Endodermal cell (in vitro differentiated cells): ENCODE results near the gene BNC1. TPM values are rescaled to one million over a fixed set of nuclear protein-coding genes. Genes with fewer than 3 reads are reported as not detected.

ENCODE experiments used
- DNase-seq: peaks from one replicate; pipeline ENCODE4 v3.0.0-alpha.2; 2017
- H3K27ac ChIP-seq: 2 replicates; pipeline ENCODE4 v1.5.1; 2013; ENCODE audit warnings: mild to moderate bottlenecking, low read depth, low read length, moderate library complexity
- H3K27me3 ChIP-seq: 2 replicates; pipeline ENCODE4 v1.6.1; 2013; ENCODE audit warnings: mild to moderate bottlenecking, low read length, moderate library complexity; ENCODE audit not compliant: insufficient read depth, control insufficient read depth, poor library complexity, severe bottlenecking
- H3K36me3 ChIP-seq: 2 replicates; pipeline ENCODE4 v1.7.0; 2013; ENCODE audit warnings: mild to moderate bottlenecking, low read length, moderate library complexity; ENCODE audit not compliant: control insufficient read depth, insufficient read depth
- H3K4me1 ChIP-seq: one replicate; pipeline ENCODE4 v1.7.0; 2013; ENCODE audit warnings: low read length; ENCODE audit not compliant: control insufficient read depth, insufficient read depth
- H3K4me3 ChIP-seq: 2 replicates; pipeline ENCODE4 v1.5.1; 2013; ENCODE audit warnings: mild to moderate bottlenecking, low read length, moderate library complexity
- H3K9ac ChIP-seq: 2 replicates; pipeline ENCODE4 v1.6.1; 2013; ENCODE audit warnings: mild to moderate bottlenecking, low read length, moderate library complexity; ENCODE audit not compliant: poor library complexity, severe bottlenecking; ENCODE audit errors: extremely low read depth
- H3K9me3 ChIP-seq: 2 replicates; pipeline ENCODE4 v1.6.1; 2013; ENCODE audit warnings: mild to moderate bottlenecking, low read length, moderate library complexity; ENCODE audit not compliant: control insufficient read depth
- H3K27ac Mint-ChIP-seq: 2 replicates; pipeline ENCODE4 v1.8.0; 2020; ENCODE audit warnings: mixed read lengths
- H3K27me3 Mint-ChIP-seq: 2 replicates; pipeline ENCODE4 v1.8.0; 2021; ENCODE audit warnings: mild to moderate bottlenecking, mixed read lengths; ENCODE audit not compliant: insufficient read depth
- H3K36me3 Mint-ChIP-seq: 2 replicates; pipeline ENCODE4 v1.8.0; 2020; ENCODE audit warnings: low read depth, mixed read lengths
- H3K4me1 Mint-ChIP-seq: 2 replicates; pipeline ENCODE4 v1.8.0; 2020; ENCODE audit warnings: mixed read lengths
- H3K4me3 Mint-ChIP-seq: 2 replicates; pipeline ENCODE4 v1.8.0; 2020; ENCODE audit warnings: mild to moderate bottlenecking, moderate library complexity, mixed read lengths
- H3K9me3 Mint-ChIP-seq: 2 replicates; pipeline ENCODE4 v1.8.0; 2020; ENCODE audit warnings: mild to moderate bottlenecking, mixed read lengths
- CTCF ChIP-seq: fragments of 200-600 bp; sonication (generic); conservative IDR thresholded peaks from 2 replicates; pipeline ENCODE4 v1.5.0; 2021; ENCODE audit warnings: antibody characterized with exemption, mild to moderate bottlenecking
- WGBS, 2 experiments: methylation state at CpG; one replicate each; pipeline versions ENCODE4 v1.1.5 to v1.1.7; 2013; ENCODE audit warnings: missing lambda C conversion rate in 2 of 2, mixed read lengths in 1 of 2; ENCODE audit not compliant: insufficient coverage in 1 of 2, insufficient read length in 1 of 2; 5-methylcytosine and 5-hydroxymethylcytosine counted together
- long read RNA-seq, 4 experiments: library from polyadenylated mRNA in 2 of 4; library from RNA in 1 of 4; library from capped mRNA in 1 of 4; stranded (forward) in 3 of 4; unstranded in 1 of 4; transcript quantifications; one replicate each; pipeline ENCODE4 v2.0.0, GENCODE V29; 2020 to 2021; ENCODE audit warnings: inconsistent platforms in 1 of 4
- polyA plus RNA-seq, 2 experiments: library from polyadenylated mRNA; stranded (reverse); fragments of 50-300 nt; gene quantifications; one replicate each; pipeline ENCODE4 v1.2.3, GENCODE V29; 2013
- total RNA-seq, 2 donors: library from RNA; stranded (reverse); fragmentation: NEBNext Ultra II Directional in 1 of 2; extraction: Animal tissue kit (Norgen Biotek cat#: 25700) in 1 of 2; gene quantifications; 2 replicates in 1 of 2; 3 replicates in 1 of 2; pipeline ENCODE4 v1.2.1, GENCODE V29; 2021

Gene BNC1
- not detected for total RNA-seq
- polyA plus RNA-seq (2013, experiment 1 of 2) = 0.32 TPM
- 0.41 TPM for polyA plus RNA-seq (2013, experiment 2 of 2)
- long read RNA-seq, experiment 1 = 0 reads
- long read RNA-seq, experiment 2 = 0 reads
- long read RNA-seq, experiment 3 = 0 reads
- long read RNA-seq, experiment 4 = 0 reads

GRCh38 chr15:83284559-83285283 is at the start of gene BNC1:
TSS of gene BNC1 (minus strand) at chr15:83284664. CDS start at chr15:83284628, 36 bp downstream.
- no peak within 1 kb of the TSS for H3K9ac ChIP-seq
- TF ChIP-seq CTCF = no peak
- H3K27ac Mint-ChIP-seq = no peak within 1 kb of the TSS

GRCh38 chr15:83327041-83327440 is 42.6 kb upstream of the BNC1 start:
- no peak for DNase-seq
- no peak overlapping the region for H3K27ac Mint-ChIP-seq

More at GRCh38 chr15:83284559-83285283, at the start of gene BNC1:
- Histone ChIP-seq H3K9me3 (no peaks in the 10 kb centered on the region), H3K27me3 (peaks cover 75% of the 10 kb centered on the region), H3K36me3 (no peaks in the 10 kb centered on the region), H3K27ac (no peak within 1 kb of the TSS), H3K4me1 (peaks cover 4% of the 10 kb centered on the region), H3K4me3 (peak within 1 kb of the TSS; percentile 76)
- 1 to 3% methylated on average over 21 to 92 of the region's 93 CpGs for WGBS, 2 experiments
- Mint-ChIP-seq H3K4me1 (peaks cover 3% of the 10 kb centered on the region), H3K4me3 (peak within 1 kb of the TSS; percentile 61), H3K36me3 (no peaks in the 10 kb centered on the region), H3K9me3 (no peaks in the 10 kb centered on the region), H3K27me3 (peaks cover 79% of the 10 kb centered on the region)
- peak; percentile 75 for DNase-seq

GRCh38 chr15:83324799-83325198 is 40.3 kb upstream of the BNC1 start:
- Mint-ChIP-seq H3K36me3 (no peaks in the 10 kb centered on the region), H3K4me3 (no peak overlapping the region), H3K9me3 (no peaks in the 10 kb centered on the region), H3K27me3 (peaks cover 3% of the 10 kb centered on the region), H3K27ac (no peak overlapping the region), H3K4me1 (peaks cover 12% of the 10 kb centered on the region)
- no peak for DNase-seq
- H3K4me3 ChIP-seq = no peak overlapping the region
- peaks cover 8% of the 10 kb centered on the region for H3K4me1 ChIP-seq
- no peaks in the 10 kb centered on the region for H3K36me3 ChIP-seq
- TF ChIP-seq CTCF = no peak
- H3K27ac ChIP-seq = no peak overlapping the region
- H3K9ac ChIP-seq = no peak overlapping the region
- WGBS, 2 experiments = 75 to 90% methylated on average over 2 of the region's 2 CpGs
- H3K9me3 ChIP-seq = no peaks in the 10 kb centered on the region
- no peaks in the 10 kb centered on the region for H3K27me3 ChIP-seq

More at GRCh38 chr15:83327041-83327440, 42.6 kb upstream of the BNC1 start:
- Mint-ChIP-seq H3K4me3 (no peak overlapping the region), H3K27me3 (peaks cover 3% of the 10 kb centered on the region), H3K36me3 (no peaks in the 10 kb centered on the region), H3K4me1 (peaks cover 6% of the 10 kb centered on the region), H3K9me3 (no peaks in the 10 kb centered on the region)
- no peak overlapping the region for H3K4me3 ChIP-seq
- no peak overlapping the region for H3K27ac ChIP-seq
- H3K36me3 ChIP-seq = no peaks in the 10 kb centered on the region
- H3K9ac ChIP-seq = no peak overlapping the region
- 89 to 91% methylated on average over 4 of the region's 4 CpGs for WGBS, 2 experiments
- no peaks in the 10 kb centered on the region for H3K9me3 ChIP-seq
- TF ChIP-seq CTCF = no peak
- H3K4me1 ChIP-seq = peaks cover 8% of the 10 kb centered on the region
- no peaks in the 10 kb centered on the region for H3K27me3 ChIP-seq
